ENCODE measurements around the gene THEMIS. TPM values are rescaled to one million over a fixed set of nuclear protein-coding genes. Genes with fewer than 3 reads are reported as not detected.
A peak's percentile ranks its signal among the peaks of the same experiment; 100 is the strongest.
"Not testable (repeated sequence)": the region's sequence is repeated elsewhere in the genome, so short reads cannot be mapped to it uniquely, and the experiment has no call there.

THEMIS gene
- total RNA-seq, result not detected in 2 replicates

GRCh38 chr6:127900935-127901334 is at the start of gene THEMIS:
Gene THEMIS, minus strand, starts transcription at chr6:127901058. Its CDS starts 126 bp downstream, at chr6:127900932.
- no peak for DNase-seq (ENCODE audit: low read depth in 2 of 2)

GRCh38 chr6:127949251-127949650 is 48.4 kb upstream of the THEMIS start:
- DNase-seq (ENCODE audit: low read depth in 2 of 2), result no peak

- no peak for DNase-seq (ENCODE audit: low read depth in 2 of 2)
Observed at GRCh38 chr6:127946388-127946787, 45.5 kb upstream of the THEMIS start.

GRCh38 chr6:127945434-127946097 is 44.7 kb upstream of the THEMIS start:
- no peak for DNase-seq (ENCODE audit: low read depth in 2 of 2)

- no peak for DNase-seq (ENCODE audit: low read depth in 2 of 2)
Observed at GRCh38 chr6:127941228-127941627, 40.4 kb upstream of the THEMIS start.

- DNase-seq (ENCODE audit: low read depth in 2 of 2), result peak in 1 of 2 donors; percentile 10
Observed at GRCh38 chr6:127939442-127940066, 38.7 kb upstream of the THEMIS start.

GRCh38 chr6:127938701-127939100 is 37.8 kb upstream of the THEMIS start:
- DNase-seq (ENCODE audit: low read depth in 2 of 2), result peak; percentile 28 to 63

GRCh38 chr6:127937747-127938146 is 36.9 kb upstream of the THEMIS start:
- DNase-seq (ENCODE audit: low read depth in 2 of 2), result no peak

- DNase-seq (ENCODE audit: low read depth in 2 of 2), result no peak
Observed at GRCh38 chr6:127937102-127937501, 36.2 kb upstream of the THEMIS start.

- DNase-seq (ENCODE audit: low read depth in 2 of 2), result no peak
Observed at GRCh38 chr6:127934956-127935355, 34.1 kb upstream of the THEMIS start.

GRCh38 chr6:127933852-127934840 is 33.3 kb upstream of the THEMIS start:
- no peak for DNase-seq (ENCODE audit: low read depth in 2 of 2)

GRCh38 chr6:127933137-127933536 is 32.3 kb upstream of the THEMIS start:
- no peak for DNase-seq (ENCODE audit: low read depth in 2 of 2)

GRCh38 chr6:127932708-127933107 is 31.9 kb upstream of the THEMIS start:
- no peak for DNase-seq (ENCODE audit: low read depth in 2 of 2)

GRCh38 chr6:127926441-127926840 is 25.6 kb upstream of the THEMIS start:
- not testable (repeated sequence) for DNase-seq (ENCODE audit: low read depth in 2 of 2)

GRCh38 chr6:127924440-127924839 is 23.6 kb upstream of the THEMIS start:
- no peak for DNase-seq (ENCODE audit: low read depth in 2 of 2)

GRCh38 chr6:127924031-127924430 is 23.2 kb upstream of the THEMIS start:
- no peak for DNase-seq (ENCODE audit: low read depth in 2 of 2)

- DNase-seq (ENCODE audit: low read depth in 2 of 2), result no peak
Observed at GRCh38 chr6:127923135-127923534, 22.3 kb upstream of the THEMIS start.

GRCh38 chr6:127921982-127922381 is 21.1 kb upstream of the THEMIS start:
- no peak for DNase-seq (ENCODE audit: low read depth in 2 of 2)

- DNase-seq (ENCODE audit: low read depth in 2 of 2), result no peak
Observed at GRCh38 chr6:127920804-127921203, 19.9 kb upstream of the THEMIS start.

- no peak for DNase-seq (ENCODE audit: low read depth in 2 of 2)
Observed at GRCh38 chr6:127918506-127919427, 17.9 kb upstream of the THEMIS start.

GRCh38 chr6:127917766-127918165 is 16.9 kb upstream of the THEMIS start:
- no peak for DNase-seq (ENCODE audit: low read depth in 2 of 2)

All from dermis microvascular lymphatic vessel endothelial cell (primary cell).